GM12891 (cell line): ENCODE measurements around the gene ARL13A.

ENCODE experiments used
- PAX5 ChIP-seq: IDR thresholded peaks from 2 replicates; pipeline ENCODE4 v1.6.1; 2011; ENCODE audit warnings: low read length, moderate library complexity, mild to moderate bottlenecking; ENCODE audit not compliant: insufficient read depth, severe bottlenecking
- POLR2A ChIP-seq: IDR thresholded peaks from 2 replicates; pipeline ENCODE4 v1.6.1; 2011; ENCODE audit warnings: low read depth, low read length, control low read depth
- POLR2AphosphoS5 ChIP-seq: IDR thresholded peaks from 2 replicates; pipeline ENCODE4 v1.6.1; 2011; ENCODE audit warnings: low read depth, low read length, control low read depth
- POU2F2 ChIP-seq: IDR thresholded peaks from 2 replicates; pipeline ENCODE4 v1.6.1; 2011; ENCODE audit warnings: low read depth, mild to moderate bottlenecking, control low read depth, low read length, moderate library complexity
- SPI1 ChIP-seq: IDR thresholded peaks from 2 replicates; pipeline ENCODE4 v1.6.1; 2011; ENCODE audit warnings: low read depth, low read length, control low read depth
- TAF1 ChIP-seq: IDR thresholded peaks from 2 replicates; pipeline ENCODE4 v1.6.1; 2011; ENCODE audit warnings: low read depth, low read length, control low read depth

DNA sequence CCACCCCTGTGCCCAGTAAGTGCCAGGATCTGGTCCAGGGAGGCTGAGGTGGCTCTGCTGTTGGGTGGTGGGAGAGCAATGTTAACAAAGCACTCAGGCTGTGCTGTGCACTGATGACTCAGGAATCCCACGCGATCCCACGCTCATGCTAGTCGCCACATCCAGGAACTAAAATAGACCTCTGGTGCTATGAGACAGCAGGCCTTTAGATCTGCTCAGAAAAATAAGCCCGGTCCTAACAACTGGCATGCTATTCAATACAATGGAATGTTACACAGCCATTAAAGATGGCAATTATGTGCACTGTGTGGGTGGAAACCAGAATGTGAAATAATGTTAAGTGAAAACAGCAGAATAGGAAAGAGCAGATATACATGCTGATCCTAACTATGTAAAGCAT lies 26.0 kb downstream of the ARL13A start:
- TF ChIP-seq POLR2A, result no peak
- TF ChIP-seq POLR2AphosphoS5, result no peak
- no peak for TF ChIP-seq TAF1
- no peak for TF ChIP-seq SPI1
- no peak for TF ChIP-seq POU2F2
- TF ChIP-seq PAX5, result no peak
